ENCODE measurements around the gene EIF4G3.

Gene EIF4G3

GRCh38 chr1:21024918-21025317 lies 151.8 kb downstream of the EIF4G3 start:
- TF ChIP-seq REST (IDR thresholded peaks at IDR 0.05; ENCODE audit: insufficient read depth in 1 of 2, low read depth in 2 of 2, low read length in 2 of 2), result no peak
- no peak for TF ChIP-seq FOXP2 (optimal IDR thresholded peaks at IDR 0.05; ENCODE audit: borderline replicate concordance, extremely low read depth, extremely low read length, insufficient read depth)
- TF ChIP-seq TAF1 (IDR thresholded peaks at IDR 0.05; ENCODE audit: borderline replicate concordance, insufficient read depth, low read length), result no peak
- TF ChIP-seq POLR2AphosphoS5 (IDR thresholded peaks at IDR 0.05; ENCODE audit: low read depth, low read length), result no peak
- TF ChIP-seq SIN3A (IDR thresholded peaks at IDR 0.05; ENCODE audit: borderline replicate concordance, insufficient read depth, low read length), result no peak

GRCh38 chr1:21022279-21023040 lies 154.2 kb downstream of the EIF4G3 start:
- TF ChIP-seq SIN3A (IDR thresholded peaks at IDR 0.05; ENCODE audit: borderline replicate concordance, insufficient read depth, low read length) (no peak), FOXP2 (optimal IDR thresholded peaks at IDR 0.05; ENCODE audit: borderline replicate concordance, extremely low read depth, extremely low read length, insufficient read depth) (no peak), REST (IDR thresholded peaks at IDR 0.05; ENCODE audit: insufficient read depth in 1 of 2, low read depth in 2 of 2, low read length in 2 of 2) (no peak), POLR2AphosphoS5 (IDR thresholded peaks at IDR 0.05; ENCODE audit: low read depth, low read length) (no peak), TAF1 (IDR thresholded peaks at IDR 0.05; ENCODE audit: borderline replicate concordance, insufficient read depth, low read length) (no peak)

GRCh38 chr1:21021311-21021710 lies 155.4 kb downstream of the EIF4G3 start:
- TF ChIP-seq POLR2AphosphoS5 (IDR thresholded peaks at IDR 0.05; ENCODE audit: low read depth, low read length) (no peak), SIN3A (IDR thresholded peaks at IDR 0.05; ENCODE audit: borderline replicate concordance, insufficient read depth, low read length) (no peak), REST (IDR thresholded peaks at IDR 0.05; ENCODE audit: insufficient read depth in 1 of 2, low read depth in 2 of 2, low read length in 2 of 2) (no peak), TAF1 (IDR thresholded peaks at IDR 0.05; ENCODE audit: borderline replicate concordance, insufficient read depth, low read length) (no peak), FOXP2 (optimal IDR thresholded peaks at IDR 0.05; ENCODE audit: borderline replicate concordance, extremely low read depth, extremely low read length, insufficient read depth) (no peak)

- no peak for TF ChIP-seq SIN3A (IDR thresholded peaks at IDR 0.05; ENCODE audit: borderline replicate concordance, insufficient read depth, low read length)
- no peak for TF ChIP-seq TAF1 (IDR thresholded peaks at IDR 0.05; ENCODE audit: borderline replicate concordance, insufficient read depth, low read length)
- no peak for TF ChIP-seq REST (IDR thresholded peaks at IDR 0.05; ENCODE audit: insufficient read depth in 1 of 2, low read depth in 2 of 2, low read length in 2 of 2)
- no peak for TF ChIP-seq POLR2AphosphoS5 (IDR thresholded peaks at IDR 0.05; ENCODE audit: low read depth, low read length)
- no peak for TF ChIP-seq FOXP2 (optimal IDR thresholded peaks at IDR 0.05; ENCODE audit: borderline replicate concordance, extremely low read depth, extremely low read length, insufficient read depth)
Measured at GRCh38 chr1:21020151-21020550, 156.5 kb downstream of the EIF4G3 start.
